Stimulated activated CD8-positive, alpha-beta memory T cell treated with anti-CD3 and anti-CD28 coated beads, Interleukin-4, amount 100 ng/mL, for 4 hours (primary cell): Measurements from ENCODE around the gene DDX5.
"Not testable (repeated sequence)": the region's sequence is repeated elsewhere in the genome, so short reads cannot be mapped to it uniquely, and the experiment has no call there.

Experiments
- DNase-seq, 2 donors: peaks; one replicate each; pipeline ENCODE4 v3.0.0-alpha.2; 2020; ENCODE audit warnings: low read depth in 2 of 2, low spot score in 1 of 2

The DDX5 gene

DNA sequence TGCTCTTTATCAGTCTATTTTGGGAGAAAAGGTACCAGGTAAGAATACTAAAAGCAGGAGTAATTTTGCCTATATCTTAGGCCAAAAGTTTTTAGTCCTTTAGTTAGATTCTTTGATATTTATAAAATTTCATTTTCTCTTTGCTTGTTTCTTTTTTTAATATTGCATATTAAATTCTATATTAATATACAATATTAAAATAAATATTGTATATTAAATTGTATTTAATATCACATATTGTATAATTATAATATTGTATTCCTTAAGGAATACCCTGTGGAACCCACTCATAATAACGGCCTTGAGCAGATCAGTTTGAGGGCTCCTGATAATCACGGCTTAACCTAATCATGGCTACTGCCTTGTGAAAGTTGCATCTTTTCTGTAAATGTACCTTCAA is 2.6 kb upstream of the DDX5 start:
- DNase-seq: no peak

DNA sequence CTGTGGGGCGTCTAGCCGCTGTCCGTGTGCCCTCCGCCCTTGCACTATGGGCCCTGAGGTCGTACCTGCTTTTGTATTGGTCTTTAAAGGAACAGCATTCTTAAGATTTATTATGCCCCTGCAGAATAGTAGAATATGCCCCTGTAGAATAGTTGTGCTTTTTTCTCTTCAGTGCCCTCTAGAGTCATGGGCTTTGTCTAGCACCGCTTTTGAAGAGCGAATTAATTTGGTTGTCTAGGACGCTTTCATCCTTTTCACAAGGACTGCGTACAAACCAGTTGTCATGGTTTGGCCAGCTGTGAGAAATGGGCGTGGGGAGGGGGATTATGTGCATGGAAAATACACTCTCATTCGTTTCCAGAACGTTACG is 1.3 kb upstream of the DDX5 start:
- no peak for DNase-seq

DNA sequence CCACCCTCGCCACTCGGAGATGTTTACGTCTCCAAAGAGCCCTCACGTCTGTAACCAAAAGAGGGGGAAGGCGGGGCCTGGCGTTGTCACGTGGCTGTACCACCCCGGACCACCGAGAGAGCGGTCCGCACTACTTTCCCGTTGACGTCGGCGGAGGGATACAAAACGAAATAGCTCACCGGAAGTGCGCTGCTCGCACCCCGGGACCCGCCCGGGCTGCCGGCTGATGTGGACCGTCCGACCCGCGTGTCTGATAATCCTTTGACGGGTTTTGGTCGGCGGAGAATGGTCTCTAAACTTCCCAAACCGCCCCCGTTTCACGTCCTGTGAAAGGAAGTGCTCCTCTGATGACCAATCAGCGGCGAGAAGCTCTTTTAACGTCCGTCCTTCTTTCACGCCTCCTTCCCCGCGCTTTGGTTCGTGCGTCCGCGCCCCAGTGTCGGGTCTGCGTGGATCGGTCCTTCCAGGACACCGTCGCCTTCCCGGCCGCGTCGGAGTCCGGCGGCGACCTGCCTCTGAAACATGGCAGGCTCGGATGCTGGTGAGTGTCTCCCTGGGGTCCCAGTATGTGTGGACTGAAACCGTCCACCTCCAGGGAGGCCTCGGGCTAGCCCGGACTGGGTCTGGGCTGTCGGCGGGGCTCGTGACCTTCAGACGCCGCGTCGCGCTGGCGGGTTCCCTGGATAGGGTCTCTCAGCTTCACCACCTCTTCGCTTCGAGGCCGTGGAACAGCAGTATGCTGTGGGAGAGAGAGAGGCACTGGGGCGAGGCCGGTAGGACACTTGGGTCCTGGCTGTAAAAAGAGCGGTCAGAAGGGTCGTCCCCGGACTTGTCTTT is 705 bp upstream of the DDX5 start, which contains the start of gene CEP95:
CEP95 (plus strand) TSS at position 402 of the 837 bp plus-strand sequence; CDS start at position 523, 121 bp downstream.
- peak; percentile 94 to 95 for DNase-seq

DNA sequence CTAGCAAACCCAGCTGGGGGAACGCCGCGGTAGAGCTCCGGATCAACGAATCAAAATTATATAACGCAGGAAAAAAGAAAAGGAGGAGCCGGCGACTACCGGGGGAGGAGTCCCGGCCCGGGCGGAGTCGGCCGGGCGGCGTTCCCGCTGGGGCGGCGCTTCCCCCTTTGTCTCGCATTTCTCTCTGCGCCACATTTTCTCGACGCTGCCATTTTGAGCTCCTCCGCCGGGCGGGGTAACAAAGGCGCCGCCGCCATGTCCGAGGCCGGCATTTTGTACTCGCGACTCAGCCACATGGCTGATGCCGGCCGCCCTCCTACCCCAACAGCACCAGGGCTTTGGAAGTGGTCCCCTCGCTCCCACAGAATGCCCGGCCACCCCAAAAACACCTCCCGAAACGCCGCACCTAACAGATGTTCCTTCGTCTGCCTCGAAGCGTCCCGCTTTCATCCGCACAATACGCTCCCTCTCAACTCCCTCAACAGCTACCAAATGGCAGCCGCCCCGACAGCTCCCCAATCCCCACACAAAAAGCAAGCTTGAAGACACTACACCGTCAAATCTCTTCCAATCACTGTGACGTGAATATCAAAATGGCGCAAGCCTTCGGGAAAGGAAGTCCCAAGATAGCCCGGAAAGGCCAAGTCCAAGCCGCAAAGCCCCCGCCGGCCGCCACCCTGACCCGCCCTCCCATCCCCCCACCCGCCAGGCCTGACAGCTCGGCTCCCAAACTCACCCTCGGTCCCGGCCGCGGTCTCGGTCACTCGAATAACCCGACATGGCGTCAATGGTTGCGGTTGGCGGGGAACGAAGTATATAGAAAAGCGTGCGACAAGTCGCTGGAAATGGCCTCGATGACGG is 519 bp downstream of the DDX5 start:
- peak; percentile 58 to 73 for DNase-seq

DNA sequence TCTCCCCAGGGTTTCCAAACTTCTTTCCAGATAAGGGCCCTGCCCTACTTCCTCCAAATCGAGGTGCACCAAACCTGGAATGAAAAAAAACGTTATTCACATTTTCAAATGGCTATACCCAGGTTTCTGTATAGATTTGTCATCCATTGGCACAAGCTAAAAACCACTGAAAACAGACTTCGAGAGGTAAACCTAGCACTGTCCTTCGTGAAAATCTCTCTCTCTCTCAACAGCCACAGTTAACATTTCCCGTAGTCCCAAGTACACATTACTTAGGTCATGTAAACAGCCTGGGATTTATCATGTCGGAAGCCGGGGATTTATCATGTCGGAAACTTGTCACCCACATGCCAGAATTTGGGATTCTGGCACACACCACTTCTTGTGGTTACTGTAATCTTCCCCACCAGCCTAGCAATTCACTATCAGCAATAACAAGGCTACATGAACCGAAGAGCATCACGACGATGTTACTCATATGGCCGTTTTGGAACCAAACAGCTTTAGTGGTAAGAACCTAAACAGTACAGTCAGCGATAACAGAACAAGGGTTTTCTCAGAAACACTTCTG is 1.2 kb downstream of the DDX5 start:
- no peak for DNase-seq

DNA sequence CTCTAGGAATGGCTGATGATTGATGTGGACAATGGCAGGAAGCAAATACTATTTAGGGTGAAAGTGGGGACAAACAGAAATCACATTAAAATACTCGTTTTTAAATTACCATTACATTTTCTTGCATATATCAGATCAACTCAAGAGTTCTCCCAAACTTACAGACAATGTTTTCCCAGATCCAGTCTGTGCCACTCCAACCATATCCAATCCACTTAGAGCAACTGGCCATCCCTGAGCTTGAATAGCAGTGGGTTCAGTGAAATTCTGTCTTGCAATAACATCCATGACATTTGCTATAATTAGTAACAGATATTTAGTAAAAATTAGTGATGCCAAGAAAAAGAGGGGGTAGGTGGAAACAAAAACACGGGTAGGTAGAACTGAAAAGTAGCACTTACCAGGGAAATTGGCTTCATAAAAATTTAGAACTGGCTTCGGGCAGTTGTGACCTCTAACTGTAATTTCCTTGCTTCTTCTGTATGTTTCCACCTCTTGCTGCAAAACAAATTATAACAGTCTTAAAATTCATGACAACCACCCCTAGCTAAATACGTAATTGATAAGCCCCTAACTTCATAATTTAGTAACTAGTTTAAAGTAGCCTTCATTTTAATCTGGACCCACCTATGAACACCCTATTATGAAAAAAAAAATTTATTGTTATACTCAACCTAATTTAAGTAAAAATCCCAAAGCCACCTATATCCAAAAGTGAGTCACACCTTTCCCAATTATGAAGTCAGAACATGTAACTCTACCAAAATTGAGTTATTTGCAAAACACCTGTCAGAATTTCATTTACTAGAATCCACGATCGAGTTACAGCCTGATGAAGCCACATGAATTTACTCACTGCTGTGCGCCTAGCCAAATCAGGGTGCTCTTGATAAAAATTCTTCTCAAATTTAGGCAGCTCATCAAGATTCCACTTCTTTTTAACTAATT is 2.0 kb downstream of the DDX5 start:
- DNase-seq: no peak

DNA sequence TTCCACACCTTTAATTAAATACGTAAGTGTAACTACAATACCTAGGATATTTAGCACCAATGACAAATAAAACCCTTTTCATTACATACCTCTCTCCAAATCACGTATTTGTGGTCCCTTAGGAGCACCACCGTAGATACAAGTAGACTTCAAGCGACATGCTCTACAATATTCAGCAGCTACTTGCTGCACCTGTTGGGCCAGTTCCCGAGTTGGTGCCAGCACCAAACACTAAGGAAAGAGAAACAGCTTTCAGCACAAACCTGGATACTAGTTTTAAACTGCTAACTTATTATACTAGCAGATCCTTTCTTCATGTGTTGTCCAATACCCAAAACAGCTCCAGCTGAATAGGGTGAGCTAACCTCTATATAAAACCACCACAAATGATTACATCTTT is 2.7 kb downstream of the DDX5 start:
- no peak for DNase-seq

DNA sequence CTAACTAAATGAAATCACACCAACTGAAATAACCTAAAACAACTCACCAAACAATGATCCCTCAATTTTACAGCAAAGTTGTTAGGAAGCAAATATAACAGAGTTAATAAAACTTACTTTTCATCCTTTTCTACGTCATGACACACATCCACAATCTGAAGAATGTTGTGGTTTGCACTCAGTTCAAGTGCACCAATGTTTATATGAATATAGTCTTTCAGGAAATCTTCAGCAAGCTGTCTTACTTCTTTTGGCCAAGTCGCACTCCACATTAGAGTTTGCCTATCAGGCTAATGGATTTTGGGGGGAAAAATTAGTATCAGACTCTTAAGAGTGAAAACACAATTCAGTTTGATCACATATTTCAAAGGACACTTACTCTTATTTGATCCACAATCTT is 3.3 kb downstream of the DDX5 start:
- DNase-seq: no peak

GRCh38 chr17:64502021-64502420 is 4.1 kb downstream of the DDX5 start:
- DNase-seq: no peak

DNA sequence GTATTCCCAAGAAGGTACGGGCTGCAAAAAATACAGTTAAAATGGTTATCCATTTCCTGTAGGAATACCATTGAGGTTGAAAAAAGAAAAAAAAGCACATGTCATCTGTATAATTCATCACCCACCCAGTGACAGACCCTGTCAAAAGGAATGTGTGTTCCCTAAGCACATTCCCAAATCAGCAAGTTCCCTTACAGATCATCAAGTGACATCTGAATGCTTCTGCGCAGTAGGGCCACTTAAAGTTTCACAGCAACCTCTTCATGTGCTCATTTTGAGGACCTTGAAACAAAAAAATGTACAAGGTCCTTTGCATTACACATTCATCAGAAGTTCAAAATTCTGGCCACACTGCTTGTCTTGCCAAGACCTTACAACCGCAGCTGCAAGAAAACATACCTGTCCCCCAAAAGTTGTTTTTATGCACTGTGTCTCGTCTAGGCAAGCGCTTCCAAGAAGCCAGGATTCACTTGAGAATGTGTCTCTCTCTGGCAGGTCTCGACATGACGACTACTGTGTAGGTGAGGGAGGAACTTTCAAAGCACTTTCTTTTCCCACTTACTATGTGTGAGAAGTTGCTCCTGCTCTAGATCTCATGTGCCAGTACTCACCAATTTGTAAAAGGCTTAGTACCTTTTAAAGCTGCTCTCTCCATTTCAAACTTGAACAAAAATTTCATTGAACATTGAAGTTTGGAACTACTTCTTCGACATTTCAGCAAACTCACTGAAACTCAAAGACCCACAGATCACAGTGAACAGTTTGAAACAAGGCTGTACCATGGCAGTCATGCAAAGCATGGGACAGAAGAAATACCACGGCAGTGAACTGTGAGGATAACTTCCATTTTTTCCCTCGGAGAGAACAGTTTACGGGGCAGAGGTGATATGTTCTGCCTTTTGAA is 5.0 kb downstream of the DDX5 start:
- no peak for DNase-seq

DNA sequence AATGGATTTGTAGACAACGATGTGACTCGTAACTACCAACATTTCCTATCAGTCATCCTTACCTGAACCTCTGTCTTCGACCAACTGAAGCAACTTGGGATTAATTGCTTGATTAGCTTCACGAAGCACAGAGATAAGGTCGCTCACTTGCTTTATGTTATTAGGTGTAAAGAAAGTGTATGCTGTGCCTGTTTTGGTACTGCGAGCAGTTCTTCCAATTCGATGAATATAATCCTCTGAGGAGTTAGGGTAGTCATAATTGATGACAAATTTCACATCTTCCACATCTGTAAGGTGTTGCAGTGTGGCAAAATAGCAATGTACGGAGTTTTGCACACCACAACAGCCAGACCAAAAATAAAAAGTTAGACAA is 5.6 kb downstream of the DDX5 start:
- no peak for DNase-seq

DNA sequence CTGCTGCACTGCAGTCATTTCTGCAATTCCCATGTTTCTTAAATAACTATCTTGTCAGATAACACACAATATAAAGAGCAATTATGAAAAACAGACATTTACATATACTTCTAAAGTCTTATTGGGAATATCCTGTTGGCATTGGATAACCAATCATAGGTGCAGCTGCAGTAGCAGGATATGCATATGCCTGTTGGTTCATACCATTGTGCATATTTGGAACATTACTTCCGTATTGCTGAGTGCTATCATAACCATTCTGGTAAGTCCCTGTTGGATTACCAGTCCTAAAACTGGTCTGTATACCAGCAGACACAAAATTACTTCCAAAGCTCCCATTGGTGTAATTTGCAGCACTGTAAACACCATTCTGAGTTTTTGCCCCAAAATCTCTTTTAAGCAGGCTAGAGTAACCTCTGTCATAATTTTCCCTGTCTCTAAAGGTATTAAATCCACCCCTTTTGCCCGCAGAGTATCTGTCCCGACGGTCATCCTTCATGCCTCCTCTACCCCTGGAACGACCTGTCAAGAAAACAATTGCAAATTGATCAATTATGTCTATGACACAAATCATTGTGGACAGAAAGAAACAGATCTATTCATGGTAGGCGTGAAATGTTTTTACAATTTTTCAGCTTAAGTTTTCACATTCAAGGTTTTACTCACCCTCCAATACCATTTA is 6.1 kb downstream of the DDX5 start:
- no peak for DNase-seq

DNA sequence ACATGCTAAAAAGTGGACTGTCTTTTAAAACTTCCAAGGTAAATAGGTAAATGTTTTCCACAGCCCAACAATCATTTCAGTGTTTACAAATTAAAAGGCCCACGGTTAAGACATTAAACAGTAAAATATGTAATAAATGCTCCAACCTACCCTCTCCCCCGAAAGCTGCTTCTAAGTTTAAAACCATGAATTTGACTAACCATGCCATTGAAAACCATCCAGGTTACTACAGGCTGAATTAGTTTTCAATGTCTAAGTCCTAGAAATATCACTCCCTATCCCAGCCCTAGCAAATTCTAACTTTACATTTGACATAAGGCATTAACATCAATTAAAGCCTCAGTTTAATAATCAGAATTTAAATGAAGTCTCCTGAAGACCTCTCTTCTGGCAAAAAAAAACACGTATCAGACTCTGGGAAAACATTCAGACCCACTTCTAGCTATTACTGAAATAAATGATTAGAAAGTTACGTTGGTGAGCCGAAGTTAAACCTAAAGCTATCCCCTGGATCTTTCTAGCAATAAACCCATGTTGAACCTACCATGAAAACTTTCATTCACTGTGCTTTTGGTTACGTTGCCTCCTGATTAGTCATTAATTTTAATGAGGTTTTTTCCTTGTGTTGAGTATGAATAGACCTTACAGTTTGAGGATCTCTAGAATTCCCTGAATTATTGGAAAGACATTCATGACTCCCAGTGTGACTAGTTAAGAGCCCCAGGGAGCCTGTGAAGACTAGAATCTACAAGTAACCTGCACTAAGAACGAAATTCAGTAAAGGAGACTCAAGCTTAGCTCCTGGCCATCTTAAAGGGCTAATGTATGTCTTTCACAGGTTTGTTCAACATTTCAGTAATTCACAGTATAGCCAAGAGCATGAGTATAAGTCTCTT is 7.5 kb downstream of the DDX5 start:
- DNase-seq: no peak

DNA sequence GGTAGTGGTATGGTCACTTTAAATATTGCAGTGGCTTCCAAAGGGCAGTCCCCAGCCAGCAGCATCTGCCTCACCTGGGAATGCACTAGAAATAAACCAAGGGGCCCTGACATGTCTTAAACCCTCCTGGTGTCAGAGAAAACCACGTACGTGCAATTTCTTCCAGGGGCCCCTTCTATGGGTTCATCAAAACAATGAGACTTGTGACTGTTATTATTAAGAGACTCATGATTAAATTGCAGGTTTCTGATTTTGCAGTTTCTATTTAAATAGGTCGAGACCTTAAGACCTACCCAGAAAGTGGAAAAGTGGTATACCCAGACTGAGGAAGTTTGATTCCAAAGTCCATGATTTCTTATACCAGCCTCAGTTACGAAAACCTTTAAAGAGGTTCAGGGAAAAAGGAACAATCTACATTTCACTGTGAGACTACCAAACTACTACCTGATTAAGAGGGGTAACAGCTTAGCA is 8.5 kb downstream of the DDX5 start:
- no peak for DNase-seq

- DNase-seq: peak; percentile 91 to 93
These were observed 9.1 kb downstream of the DDX5 start, which contains the start of gene POLG2 for GRCh38 chr17:64496786-64497564. Gene POLG2 (minus strand): TSS chr17:64497054. CDS start chr17:64496968, 86 bp downstream.

- no peak for DNase-seq
These were observed 9.7 kb downstream of the DDX5 start for GRCh38 chr17:64496348-64496785.

GRCh38 chr17:64495300-64495699 is 10.8 kb downstream of the DDX5 start:
- not testable (repeated sequence) for DNase-seq
